ENCODE data around the gene DLG2.
"Not testable (repeated sequence)": the region's sequence is repeated elsewhere in the genome, so short reads cannot be mapped to it uniquely, and the experiment has no call there.

Gene DLG2

DNA sequence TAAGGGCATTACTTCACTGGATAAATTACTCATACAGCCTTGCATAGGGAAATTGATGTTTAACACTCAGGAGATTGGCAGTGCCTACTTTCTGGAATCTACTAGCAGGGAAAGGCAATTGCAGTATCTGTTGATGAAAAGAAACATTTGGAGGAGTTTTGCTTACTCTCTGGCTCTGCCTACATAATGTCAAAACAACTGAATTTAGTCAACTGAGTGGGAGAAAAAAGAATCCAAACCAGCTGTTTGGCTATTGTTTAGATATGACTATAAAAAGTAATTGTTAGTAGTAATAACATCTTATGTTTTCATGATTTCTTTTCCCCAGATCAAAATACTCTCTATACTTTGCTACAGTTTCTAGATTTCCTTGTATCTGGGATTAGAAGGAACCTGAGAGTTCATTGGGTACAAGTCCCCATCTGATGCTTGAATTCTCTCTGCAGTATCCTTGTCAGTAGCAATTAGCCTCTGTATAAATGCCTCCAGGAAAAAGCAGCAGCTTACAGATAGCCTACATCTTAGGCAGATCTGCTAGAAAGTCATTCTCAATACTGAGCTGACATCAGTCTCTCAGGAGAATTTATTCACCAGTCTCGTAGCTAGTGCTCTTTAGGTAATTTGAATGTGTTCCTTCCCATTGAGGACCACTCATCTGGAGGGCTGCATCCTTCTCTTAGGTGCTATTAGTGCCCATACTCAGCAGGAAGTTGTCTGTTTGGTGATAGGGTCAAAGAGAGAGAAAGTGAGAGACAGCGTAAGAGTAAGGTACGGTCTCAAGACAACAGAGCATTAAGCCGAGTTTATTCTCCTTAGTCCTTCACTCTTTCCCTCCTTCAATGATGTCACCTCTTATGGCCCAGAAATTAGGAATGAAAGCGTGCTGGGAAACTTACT lies 2155.1 kb downstream of the DLG2 start:
- DNase-seq: no peak

DNA sequence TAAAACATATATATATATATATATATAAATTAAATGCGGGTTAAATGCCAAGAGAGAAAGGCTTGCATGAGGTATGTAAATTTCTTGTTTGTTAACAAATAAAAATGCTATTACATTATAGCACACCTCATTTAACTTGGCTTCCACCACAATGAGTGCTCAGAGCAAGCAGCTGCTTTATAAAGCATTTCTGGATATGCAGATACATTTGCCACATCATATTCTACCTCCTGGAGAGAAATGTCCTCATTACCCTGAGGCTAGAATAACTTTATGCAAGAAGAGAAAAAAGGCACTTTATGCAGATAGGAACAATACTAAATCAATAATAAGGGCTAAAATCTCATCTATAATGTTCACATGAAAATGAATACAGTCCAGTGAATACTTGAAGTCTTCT lies 2159.3 kb downstream of the DLG2 start:
- no peak for DNase-seq

DNA sequence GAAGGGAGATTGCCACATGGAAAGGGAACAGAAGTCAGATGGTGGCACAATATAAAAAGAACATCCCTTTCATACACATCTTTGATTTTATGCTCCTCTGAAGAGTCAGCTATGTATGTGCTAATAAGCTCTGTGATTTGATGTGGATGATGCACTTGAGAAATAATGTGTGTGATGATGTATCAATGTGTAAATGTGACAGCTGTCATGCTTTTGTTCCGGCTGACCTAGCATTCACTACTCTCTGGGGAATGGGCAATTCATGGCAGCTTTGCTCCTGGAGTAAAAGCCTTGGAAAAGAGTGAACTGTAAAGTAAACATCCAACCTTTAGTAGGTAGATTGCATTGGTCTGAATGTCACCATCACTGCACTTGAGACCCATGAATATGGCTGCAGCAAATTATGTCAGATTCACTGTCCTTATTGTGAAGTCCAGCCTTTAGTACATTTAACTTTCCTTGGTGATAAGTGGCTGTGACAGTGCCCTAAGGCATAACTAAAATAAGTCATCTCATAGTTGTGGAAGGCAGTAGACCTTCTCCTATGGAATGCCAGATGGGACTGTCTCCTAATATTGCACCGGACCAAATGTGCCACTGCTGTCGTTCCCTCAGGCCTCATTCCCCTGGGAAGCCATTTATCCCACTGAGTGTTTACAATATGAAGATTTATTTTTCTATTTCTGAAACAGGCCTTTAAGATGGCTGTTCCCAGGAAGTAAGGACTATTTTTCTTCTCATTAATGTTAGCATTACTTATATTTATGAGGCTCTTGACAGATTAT lies 2162.8 kb downstream of the DLG2 start:
- DNase-seq: no peak

DNA sequence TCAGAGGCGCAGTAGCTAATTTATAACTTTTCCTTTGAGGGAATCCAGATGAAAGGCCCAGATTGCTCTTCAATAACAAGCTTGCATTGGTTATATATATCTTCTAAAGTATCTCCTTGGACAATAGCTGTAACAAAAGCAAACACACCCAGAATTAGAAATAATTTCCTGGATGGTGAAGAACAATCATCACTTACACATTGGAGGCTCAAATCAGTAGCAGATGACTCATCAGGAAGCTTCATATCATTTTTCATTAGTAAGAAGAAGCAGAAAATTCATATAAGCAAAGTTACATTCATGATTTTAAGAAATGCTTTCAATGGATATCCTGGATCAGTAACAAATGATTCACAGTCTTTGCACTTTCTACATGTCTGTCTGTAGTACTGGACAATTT lies 2167.3 kb downstream of the DLG2 start:
- no peak for DNase-seq

DNA sequence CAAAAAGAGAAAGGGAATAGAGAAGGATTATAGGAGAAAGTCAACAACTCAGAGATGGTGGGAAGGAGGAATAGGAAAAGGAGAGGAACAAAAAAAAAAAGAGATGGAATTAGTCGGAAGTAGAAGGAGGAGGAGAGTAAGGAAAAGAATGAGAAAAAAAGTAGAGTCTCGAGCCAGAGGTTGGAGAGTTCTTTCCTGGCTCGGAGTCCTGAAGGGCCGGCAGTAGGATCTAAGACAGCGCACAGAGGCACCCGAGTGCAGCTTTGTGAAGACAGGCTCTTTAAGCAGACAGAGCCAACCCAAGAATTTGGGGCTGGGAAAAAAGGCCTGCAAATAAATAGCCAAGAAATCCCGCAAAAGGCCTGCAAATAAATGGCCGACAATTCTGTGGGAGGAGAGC lies 2170.6 kb downstream of the DLG2 start:
- DNase-seq: no peak

DNA sequence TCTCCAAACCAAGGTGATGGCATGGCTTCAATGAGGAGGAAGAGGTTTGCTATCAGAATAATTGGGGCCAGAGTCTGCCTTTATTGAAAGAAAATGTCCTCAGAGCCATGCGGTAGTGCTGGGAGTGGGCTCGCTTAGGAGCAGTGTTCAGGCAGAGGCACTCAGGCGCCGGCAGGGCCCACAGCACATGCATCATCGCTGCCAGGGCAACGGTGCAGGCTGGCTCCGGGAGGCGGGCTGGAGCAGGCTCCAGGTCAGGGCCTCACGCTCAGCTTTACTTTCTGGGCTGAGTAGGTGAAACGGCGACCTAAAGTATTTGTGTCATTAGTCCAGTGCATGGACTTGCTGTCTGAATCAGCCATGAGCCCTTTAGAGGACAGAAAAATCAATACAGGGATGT lies 2171.1 kb downstream of the DLG2 start:
- DNase-seq: no peak

DNA sequence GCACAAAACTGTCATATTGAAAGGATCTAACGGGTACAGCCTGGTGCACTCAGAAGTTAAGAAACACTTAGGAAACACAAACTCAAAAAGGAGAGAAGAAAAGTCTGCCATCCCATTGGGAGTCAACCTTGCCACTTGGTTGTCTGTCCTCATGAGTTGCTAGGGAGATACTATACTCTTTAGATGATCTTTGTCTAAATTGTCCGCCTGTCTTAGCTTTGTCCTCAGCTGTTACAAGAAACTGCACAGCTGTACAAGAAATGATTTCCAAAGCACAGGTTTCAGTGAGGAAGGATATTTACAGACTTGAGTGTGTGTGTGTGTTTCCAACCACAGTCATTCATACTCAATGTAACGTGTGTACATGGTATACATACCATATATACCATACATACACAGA lies 2171.8 kb downstream of the DLG2 start:
- no peak for DNase-seq

DNA sequence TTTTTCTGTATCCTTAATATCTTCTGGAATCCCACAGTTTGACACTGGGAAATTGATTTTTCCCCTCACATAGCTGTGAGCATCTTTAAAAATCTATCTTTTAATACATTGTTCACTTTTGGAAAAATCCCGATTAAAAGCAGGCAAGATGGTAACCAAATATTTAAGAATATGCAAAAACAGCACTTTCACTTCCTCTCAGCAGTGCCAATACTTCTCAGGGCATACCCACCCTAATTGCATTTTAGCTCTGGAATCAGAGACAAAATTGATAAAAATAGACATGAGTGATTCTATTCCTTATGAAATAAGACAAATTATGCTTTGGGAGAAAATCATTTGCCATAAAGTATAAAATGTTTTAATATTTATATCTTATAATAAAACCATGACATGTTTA lies 2172.5 kb downstream of the DLG2 start:
- DNase-seq: no peak

DNA sequence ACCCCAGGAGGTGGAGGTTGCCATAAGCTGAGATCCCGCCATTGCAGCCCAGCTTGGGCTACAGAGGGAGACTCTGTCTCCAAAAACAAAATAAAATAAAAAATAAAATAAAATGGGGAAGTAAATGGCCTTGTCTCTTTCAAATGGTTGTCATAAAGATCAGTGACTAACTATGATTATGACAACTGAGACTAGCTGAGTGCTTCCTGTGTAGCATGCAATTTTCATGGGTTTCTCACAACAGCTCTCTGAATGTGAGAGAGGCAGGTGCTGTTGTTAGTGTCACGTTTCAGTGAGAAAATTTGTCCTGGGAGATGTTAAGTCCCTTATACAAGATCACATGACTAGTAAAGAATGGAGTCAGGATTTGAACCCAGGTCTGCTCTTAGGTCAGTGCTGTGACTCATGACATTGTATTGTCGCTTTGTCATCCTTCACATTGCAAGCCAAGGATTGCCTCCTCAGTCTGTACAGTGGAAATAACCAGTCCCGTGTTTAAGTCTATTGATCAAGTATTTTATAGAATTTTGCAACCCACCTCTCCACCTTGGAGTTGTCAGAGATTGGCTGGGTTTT lies 2177.7 kb downstream of the DLG2 start:
- no peak for DNase-seq

DNA sequence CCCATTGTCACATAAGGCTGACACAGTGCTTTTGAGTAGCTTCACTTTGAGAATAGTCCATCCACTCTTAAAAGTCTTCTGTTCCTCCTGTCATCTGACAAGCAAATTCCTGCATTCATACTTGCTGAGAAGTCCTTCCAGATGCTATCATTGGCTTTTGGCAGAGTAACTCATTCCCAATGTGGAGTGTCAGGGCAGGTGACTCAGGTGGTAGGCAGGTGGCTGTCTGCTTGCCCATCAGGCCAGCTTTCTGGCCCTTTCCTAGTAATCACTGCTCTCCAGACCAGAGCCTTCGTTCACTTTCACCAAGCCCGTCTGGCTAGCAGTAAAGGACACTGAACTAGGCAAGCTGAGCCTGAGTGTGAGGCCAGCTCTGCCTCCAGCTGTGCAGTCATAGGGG lies 2178.5 kb downstream of the DLG2 start:
- DNase-seq: no peak

DNA sequence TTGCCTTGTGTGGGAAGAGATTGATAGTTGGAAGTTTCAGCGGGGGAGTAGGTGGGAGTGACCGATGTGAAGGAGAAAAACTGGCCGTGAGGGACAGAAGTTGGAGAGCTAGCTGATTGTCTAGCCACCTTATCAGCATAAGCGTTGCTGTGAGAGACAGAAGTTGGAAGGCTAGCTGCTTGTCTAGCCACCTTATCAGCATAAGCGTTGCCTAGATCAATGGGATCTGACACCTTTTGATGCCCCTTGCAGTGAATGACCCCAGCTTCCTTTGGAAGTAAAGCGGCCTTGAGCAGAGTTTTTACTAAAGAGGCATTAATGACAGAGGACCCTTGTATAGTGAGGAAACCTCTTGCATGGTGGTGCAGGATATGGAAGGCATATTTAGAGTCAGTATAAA lies 2183.3 kb downstream of the DLG2 start:
- DNase-seq: not testable (repeated sequence)

DNA sequence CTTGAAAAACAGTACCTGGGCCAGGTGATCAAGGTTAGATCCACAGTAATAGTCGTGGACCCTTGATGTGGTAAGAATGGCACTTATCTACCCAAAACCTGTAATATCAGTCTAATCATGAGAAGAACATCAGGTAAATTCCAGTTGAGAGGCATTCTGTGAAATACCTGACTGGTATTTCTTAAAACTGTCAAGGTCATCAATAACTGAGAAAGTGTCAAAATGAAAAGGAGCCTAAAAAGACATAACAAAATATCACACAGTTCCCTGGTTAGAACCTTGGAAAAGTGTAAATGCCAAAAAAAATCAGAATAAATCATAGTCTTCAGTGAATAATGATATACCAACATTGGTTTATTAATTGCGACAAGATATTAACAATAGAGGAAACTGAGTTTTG lies 2185.5 kb downstream of the DLG2 start:
- no peak for DNase-seq

DNA sequence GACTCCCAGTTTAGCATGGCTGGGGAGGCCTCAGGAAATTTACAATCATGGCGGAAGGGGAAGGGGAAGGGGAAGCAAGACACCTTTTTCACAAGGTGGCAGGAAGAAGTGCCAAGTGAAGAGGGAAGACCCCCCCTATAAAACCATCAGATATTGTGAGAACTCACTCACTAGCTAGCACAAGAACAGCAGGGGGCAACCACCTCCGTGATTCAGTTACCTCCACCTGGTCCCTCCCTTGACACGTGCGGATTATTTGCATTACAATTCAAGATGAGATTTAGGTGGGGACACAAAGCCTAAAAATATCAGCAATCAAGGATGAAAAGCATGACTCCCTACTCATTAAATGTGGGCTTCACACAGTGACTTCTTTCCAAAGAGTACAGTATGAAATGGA lies 2186.0 kb downstream of the DLG2 start:
- no peak for DNase-seq

DNA sequence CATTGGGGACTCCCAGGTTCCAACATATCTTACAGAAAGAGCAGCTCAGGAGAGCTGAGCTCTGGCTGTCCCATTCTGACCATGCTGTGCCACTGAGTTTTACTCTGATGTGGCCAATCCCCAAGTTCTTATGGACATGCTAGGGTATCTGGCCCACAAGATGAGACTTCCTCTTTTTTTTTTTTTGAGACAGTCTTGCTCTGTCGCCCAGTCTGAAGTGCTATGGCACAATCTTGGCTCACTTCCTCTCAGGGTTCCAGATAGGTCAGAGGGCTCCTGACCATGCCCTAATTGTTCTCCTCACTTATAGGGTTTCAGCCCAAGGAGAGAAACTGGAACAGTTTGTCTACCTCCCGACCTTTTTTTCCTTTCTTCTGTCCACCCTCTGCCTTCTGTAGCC lies 2188.7 kb downstream of the DLG2 start:
- DNase-seq: no peak

DNA sequence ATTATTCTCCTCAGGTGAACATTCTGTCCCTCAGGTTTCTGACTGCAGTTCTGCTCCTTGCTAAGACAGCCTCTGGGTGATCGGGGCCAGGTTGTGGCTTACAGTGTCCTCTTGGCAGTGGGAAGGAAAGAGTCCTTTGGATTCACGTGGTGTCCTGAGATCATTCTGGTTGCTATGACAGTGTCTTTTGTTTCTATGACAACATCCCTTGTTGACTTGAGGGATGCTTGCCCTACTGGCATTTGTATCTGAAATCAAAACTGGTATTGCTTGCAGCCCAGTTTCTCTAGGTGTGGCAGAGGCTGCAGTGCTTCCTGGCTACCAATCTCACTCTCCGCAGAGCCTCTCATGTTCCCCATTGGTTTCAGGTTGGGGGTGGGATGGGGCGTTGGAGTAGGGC lies 2189.2 kb downstream of the DLG2 start:
- DNase-seq: no peak

DNA sequence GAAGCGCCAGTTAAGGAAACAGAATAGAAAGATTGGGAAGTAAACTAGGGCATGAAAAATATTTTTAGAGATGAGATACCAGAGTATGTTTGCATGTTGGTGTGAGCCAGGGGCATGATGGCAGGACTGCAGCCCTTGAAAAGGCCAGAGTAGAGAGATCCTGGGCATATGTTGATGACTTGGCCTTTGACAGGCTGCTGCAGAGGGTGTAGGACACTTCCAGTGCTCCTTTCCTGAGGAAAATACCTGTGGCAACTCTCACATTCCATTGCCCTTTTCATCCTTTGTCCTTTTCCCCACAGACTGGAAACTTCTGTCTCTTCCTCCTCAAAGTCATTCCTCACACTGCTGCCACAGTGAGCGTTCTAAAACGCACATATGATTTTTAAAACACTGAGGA lies 2190.3 kb downstream of the DLG2 start:
- DNase-seq: no peak

DNA sequence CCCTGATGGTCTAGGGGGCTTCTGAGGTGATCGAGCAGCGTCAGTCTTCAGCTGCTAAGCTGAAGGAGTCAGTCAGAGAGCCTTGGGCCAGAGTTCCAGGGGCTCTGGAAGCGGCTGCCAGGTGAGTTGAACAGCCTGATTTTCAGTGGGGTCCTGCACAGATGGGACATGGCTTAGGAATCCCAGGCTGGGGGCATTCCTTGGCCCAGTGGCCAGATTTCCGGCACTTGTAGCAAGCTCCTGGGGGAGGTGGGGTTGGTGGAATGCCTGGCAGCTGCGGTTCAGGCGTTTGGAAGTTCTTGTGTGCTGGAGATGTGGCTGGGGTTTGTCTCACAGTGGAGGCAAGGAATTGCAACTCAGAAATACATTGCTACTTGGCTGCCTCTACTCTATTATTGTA lies 2192.3 kb downstream of the DLG2 start:
- DNase-seq: not testable (repeated sequence)

DNA sequence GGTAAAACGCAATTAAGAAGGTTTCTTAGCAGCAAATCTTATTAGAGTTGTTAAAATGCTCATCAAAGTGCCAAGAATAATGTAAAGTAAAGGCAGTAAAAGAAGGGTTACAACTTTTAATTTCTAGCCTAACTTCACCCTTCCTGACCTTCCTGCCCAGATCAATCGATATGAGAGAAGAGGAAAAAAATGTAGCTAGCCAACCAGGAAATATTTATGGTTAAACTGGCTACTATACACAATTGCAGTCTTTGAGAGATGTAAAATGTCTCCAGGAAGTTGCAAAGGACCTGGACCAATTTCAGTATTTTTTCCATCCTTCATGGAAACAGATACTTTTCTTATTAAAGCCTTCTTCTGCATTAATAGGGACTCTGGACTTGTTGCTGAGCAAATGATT lies 2199.2 kb downstream of the DLG2 start:
- DNase-seq: no peak

DNA sequence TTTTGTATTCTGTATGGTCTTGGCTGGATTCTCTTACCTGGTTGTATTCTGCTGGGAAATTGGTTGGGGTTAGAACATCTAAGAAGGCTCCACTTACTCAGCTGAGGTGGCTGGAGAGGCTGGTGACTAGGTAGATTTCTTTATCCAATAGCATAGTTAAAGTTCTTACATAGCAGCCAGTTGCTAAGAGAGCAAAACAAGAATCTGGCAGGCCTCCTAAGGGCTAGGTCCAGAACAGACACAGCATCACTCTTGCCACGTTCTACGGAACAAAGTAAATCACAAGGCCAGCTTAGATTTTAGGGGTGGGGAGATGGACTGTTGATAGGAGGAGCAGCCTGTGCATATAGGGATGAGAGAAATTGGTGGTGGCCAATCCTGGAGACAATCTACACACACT lies 2199.6 kb downstream of the DLG2 start:
- DNase-seq: no peak

DNA sequence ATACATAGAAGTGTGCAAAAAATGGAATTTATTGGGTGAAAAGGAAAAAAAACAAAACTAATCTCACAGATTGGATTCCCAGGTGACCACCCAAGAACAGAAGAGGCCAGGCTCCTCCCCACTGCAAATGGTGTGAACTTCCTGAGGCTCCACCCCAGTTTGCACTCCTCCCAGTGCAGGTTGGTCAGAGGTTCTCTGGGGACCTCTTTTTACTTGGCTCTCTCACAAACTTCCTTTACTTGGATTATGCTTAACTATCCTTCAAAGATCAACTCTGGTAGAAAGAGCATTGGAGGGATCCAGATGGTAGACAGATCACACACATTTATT lies 2202.0 kb downstream of the DLG2 start:
- DNase-seq: no peak

DNA sequence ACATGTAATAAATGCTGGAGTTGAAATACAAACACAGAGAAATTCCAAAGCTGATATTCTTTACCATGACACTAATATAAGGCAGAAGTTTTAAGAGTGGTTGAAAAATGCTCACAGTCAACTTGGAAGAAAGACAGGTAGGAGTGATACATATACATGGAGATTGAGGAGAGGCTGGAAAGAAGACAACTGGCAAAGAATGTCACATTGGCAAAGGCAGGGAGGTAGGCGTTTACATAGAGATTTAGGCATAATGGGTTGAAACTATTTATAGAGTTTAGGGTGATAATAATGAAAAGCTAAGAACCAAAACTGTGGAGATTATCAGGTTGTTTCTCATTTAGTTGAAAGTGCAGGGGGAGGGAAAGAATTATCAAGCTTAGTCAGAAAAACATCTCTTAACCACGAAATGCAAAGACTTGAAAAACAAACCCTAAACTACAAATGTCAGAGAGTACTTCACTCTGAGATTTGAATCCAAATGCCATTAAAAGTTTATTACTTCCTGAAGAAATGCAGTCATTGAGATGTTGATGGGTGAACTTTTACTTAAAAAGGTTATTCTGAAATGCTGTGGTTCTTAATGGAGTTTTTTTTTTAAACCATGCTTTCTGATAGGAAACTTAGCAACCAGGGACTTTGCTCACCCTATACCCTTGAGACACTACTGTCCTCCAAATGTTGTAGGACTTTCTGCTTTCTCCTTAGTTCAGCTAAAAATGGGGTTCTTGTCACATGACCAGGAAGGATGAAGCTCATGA lies 2202.6 kb downstream of the DLG2 start:
- no peak for DNase-seq

DNA sequence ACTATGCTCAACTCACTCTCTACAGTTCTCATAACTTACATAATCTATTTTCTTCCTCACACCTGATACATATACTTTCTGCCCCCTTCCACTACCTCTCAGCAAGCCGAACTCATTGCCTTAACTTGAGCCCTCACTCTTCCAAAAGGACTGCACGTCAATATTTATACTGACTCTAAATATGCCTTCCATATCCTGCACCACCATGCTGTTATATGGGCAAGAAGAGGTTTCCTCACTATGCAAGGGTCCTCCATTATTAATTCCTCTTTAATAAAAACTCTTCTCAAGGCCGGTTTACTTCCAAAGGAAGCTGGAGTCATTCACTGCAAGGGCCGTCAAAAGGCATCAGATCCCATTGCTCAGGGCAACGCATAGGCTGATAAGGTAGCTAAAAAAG lies 2204.5 kb downstream of the DLG2 start:
- DNase-seq: not testable (repeated sequence)

Measured in NCI-H774 (cell line).